ENCODE results near the gene SPART.
"Not testable (repeated sequence)": the region's sequence is repeated elsewhere in the genome, so short reads cannot be mapped to it uniquely, and the experiment has no call there.

The SPART gene

DNA sequence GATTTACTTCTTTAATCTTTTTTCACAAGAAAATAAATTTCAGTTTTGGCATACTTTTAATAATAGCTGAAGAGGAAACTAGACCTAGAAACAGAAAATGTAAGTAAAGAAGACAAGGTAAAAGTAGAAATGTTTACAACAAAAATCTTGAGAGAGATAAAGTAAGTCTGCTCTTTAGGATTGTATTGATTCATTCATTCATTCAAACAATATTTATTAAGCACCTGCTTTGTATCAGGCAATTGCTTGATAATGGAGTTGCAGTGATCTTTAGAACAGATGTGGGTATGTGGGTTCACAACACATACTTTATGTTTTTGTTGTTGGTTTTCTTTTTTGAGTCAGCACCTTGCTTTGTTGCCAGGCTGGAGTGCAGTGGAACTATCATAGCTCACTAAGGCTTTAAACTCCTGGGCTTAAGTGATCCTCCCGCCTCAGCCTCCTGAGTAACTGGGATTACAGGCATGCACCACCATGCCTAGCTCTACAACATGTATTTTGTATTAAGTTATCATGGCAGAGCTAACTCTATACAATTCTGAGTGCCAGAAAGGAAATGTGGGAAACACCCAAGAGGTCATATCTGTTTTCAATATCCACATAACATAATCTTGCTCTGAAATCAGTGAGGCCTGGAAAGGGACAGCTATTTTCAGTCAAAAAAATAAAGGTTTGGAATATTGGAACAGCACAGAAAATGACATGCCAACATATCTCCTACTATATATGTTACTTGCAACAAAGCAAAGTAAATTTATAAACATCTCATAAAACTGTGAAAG, 8.8 kb upstream of the SPART start:
- no peak for DNase-seq (ENCODE audit: low read depth, low spot score)

DNA sequence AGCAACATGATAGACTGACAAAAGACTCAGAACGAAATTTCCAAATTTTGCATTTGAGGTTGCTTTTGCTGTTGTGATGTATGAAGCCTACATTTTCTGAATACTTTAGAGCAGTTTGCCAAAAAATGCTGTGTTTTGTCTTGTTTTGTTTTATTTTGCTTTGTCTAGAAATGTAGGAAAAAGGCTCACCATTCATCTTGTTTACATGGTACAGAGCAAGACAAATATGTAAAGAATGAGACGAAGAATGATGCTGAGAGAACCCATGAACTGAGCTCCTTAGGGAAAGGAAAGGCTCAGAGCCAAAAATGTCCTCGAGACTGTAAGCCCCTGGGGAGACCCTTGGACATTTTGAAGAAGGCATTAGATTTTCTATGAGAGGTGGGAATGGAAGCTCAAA, 6.8 kb upstream of the SPART start:
- peak; percentile 61 for DNase-seq (ENCODE audit: low read depth, low spot score)

DNA sequence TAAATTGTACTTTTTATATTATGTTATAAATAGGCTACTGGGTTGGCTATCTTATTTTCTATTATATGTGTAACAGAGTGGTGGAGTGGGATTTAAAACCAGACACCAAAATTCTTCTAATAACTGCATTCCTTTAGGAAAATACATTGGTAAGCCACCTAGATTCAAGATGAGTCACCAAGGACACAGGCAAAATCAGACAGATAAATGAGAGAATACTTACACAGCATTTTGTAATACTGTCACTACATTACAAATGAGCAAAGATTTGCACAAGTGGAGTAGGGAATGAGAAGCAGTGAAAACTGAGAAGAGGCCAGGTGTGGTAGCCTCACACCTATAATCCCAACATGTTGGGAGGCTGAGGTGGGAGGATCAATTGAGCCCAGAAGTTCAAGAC, 6.2 kb upstream of the SPART start:
- peak; percentile 43 for DNase-seq (ENCODE audit: low read depth, low spot score)

DNA sequence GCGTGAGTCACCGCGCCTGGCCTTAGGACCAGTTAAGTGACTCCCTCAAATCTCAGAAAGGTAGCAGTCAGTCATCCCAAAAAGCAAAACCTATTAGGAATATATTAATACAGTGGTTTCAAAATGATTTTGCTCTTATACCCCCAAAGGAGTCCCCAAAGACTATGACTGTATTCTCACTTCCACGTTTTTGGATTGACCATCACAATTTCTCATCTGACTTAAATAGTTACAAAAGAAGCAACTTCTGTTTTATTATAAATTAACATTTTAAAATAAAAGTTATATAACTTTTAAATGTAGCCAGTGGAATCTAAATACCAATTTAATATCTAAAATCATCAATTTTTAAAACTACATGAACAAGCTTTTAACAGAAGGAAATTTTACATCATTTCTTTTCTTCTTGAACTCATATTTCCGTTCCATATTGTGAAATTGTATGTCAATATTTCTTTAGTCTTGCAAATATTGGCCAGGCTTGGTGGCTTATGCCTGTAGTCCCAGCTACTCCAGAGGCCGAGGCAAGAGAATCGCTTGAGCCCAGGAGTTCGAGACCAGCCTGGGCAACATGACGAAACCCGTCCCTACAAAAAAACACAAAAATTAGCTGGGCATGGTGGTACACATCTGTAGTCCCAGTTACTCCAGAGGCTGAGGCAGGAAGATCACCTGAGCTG, 1.5 kb upstream of the SPART start:
- no peak for DNase-seq (ENCODE audit: low read depth, low spot score)

DNA sequence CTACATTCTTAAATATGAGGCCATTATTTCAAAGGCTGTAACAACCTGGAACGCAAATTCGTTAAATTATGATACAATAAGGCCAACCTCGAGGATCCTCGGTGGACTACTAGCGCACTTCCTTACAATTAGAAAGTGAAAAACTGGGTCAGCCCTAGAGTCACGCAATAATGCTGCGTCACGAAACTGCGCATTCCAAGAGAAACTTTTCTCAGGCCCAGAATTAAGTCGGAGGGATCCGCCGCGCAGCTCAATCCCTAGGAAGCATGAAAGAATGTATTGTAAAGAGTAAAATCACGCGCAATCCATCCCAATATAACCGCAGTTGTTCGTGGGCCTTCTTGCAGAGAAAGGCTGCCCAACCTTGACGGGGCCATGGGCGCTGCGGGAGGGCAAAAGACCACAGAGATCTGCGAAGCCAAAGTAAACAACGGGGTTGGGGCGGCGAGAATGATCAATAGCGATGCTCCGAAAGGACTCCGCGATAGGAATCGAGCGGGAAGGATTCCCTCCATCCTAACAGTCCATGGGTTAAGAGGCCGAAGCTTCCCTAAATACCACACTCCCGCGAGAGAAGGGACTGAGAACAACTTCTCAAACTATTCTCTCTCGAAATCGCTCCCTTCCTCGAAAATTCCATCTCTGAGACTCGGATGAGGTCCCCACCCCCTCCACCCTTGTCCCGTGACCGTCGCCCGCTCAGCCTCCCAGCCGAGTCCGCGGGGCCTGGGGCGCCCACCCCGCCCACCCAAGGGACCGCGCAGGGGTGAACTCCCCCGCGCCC, 564 bp downstream of the SPART start:
- peak; percentile 91 for DNase-seq (ENCODE audit: low read depth, low spot score)

DNA sequence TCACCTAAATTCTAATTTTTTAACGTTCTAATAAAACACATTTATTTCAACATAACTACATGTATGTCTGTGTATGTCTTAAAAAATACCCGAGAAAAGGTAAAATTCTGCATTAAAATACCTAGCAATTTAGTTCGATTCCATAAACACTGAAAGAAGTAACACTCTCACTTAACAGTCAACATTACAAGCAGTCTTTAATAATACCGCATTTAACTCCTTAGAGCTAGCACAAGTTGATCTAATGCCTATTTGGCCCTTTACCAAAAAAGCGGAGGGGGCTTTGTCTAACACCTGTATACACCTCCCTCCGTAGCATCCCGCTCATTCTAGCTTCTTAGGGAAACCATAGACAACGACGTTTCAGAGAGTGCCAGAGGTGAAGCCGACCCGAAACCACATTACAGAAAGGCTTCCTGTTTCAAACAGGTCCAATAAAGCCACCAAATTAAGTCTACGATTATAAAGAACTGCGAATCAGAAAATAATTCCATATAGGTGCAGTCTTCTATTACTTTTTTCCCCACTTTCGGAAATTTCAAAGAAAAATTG, 1.2 kb downstream of the SPART start:
- DNase-seq (ENCODE audit: low read depth, low spot score), result peak; percentile 52

DNA sequence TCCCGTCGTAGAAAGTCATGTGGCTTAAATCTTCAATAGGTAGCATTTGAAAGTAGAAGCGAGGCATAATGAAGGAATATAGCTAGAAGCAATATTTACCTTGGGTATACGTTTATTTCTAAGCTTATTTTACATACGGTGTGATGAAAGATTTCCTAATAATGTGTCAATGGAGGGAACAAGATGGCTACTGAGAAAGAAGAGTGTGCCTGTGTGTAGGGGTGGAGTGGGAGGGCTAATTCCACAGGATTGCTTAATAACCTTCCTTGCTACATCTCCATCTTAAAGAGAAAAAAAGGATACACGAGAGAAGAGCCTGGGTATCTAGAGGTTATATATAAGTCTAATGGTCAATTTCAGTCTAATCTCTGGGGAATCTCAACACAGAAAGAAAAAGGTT, 2.0 kb downstream of the SPART start:
- DNase-seq (ENCODE audit: low read depth, low spot score), result peak; percentile 53

DNA sequence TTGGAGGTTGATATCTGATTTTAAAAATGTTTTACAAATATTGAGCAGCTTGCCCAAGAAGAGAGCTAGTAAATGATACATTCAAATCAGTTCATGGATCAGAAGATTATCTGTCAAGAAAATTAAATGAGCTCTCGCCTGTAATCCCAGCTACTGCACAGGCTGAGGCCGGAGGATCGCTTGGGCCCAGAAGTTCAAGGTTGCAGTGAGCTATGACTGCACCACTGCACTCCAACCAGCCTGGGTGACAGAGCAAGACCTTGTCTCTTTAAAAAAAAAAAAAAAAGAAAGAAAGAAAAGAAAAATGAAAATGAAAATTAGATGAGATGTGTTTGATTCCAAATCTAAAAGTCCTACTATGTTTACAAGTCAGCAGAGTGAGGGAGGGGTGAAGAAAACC, 2.4 kb downstream of the SPART start:
- DNase-seq (ENCODE audit: low read depth, low spot score), result no peak

DNA sequence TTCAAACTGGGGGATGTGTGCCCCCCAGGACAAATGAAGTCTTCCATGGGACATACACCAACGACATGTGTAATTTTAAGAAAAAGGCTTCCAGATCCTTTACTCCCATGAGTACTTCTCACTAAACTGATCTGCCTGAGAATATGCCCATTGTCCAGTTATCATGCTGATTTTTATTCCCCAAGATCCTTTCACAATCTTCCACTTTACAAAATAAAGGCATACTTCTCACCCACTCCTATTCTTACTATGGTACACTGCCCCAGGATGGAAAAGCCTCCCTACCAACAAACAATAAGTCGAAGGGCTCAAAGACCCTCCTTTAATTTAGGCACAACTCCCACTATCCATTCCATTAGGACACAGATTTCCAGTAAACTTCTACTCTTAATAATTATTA, 3.5 kb downstream of the SPART start:
- DNase-seq (ENCODE audit: low read depth, low spot score), result no peak

DNA sequence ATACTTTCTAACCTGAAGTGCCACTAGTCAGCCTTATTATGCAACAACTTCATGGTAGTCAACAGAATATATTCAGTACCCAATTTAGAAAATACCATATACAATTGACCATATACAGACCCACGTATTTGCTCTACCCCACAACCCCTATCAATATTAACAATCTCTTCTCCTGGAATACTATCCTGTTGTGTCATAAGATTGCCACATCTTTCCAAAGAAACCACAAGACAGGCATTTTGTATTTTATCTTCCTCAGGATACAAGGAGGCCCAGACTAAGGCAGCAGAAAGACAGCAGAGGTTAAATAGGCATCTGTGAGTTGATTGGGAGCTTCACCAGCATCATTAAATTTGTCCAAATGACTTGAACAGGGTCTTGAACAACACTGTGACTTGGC, 4.5 kb downstream of the SPART start:
- DNase-seq (ENCODE audit: low read depth, low spot score), result no peak

DNA sequence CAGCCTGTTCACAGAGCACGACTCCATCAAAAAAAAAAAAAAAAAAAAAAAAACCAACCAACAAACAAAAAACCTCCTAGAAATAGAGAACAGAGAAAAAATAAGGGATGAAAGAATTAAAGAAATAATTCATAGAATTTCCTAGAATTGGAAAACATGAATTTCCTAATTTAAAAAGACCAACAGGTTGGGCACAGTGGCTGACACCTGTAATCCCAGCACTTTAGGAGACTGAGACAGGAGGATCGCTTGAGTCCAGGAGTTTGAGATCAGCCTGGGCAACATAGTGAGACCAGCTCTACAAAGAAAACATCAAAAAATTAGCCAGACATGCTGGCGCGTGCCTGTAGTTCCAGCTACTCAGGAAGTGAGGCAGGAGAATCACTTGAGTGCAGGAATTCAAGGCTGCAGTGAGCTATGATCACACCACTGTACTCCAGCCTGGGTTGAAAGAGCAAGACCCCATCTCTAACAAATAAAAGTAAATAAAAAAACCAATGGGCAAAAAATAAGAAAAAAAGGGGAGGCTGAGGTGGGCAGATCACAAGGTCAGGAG, 6.5 kb downstream of the SPART start:
- no peak for DNase-seq (ENCODE audit: low read depth, low spot score)

DNA sequence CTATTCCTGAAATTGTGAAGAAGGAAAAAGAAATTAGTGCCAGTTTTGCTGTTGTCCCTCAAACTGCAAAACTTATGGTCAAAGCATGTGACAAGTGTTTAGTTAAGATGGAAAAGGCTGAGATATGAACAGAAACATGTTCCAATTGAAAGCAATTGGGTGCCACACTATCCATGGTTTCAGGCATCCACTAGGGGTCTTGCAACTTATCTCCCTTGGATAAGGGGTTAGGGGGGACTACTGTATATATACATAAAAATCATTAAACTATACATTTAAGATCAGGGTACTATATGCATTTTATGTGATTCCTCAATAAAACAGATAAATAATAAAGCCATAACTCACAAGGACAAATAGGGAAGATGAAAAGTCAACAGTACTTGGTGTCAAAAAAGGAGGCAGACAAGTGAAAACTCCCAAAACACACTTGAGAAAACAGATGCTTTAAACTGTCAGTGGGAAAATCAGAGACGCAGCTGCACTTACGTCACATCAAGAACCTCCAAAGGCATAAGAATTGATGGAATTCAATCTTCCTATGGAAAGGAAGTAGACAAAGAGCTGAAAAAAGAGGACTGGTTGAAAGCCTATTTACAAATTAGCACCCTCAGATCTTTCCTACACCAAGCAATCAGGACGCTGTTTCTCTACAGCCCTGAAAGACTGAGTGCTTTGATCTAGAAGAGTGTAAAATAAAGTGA, 8.1 kb downstream of the SPART start:
- no peak for DNase-seq (ENCODE audit: low read depth, low spot score)

DNA sequence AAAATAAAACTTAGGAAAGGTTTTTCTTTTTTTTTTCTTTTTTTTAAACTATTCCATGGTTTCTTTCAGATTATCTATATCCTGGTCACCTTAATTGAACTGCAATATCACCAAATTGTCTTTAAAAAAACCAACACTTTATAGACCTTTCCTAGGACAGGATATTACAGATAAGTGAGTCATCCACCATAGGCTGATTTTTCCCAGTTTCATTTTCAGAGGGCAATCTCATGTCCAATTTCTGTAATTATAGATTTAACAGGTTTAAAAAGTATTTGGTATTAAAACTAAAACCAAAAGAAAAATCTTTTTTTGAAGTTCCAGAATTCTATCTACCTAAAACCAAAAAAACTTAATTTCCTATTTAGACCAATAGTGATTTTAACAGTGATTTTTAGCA, 13.2 kb downstream of the SPART start:
- no peak for DNase-seq (ENCODE audit: low read depth, low spot score)

DNA sequence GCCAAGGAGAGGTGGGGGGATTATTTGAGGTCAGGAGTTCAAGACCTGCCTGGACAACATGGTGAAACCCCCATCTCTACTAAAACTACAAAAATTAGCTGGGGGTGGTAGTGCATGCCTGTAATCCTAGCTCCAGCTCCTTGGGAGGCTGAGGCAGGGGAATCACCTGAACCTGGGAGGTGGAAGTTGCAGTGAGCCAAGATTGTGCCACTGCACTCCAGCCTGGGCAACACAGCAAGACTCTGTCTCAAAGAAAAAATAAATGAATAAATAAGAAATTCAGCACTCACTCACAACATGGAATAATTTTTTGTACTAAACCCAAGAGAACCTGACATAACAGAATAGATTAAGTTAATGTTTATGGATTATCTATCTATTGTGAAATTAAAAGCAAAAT, 13.9 kb downstream of the SPART start:
- DNase-seq (ENCODE audit: low read depth, low spot score), result not testable (repeated sequence)

DNA sequence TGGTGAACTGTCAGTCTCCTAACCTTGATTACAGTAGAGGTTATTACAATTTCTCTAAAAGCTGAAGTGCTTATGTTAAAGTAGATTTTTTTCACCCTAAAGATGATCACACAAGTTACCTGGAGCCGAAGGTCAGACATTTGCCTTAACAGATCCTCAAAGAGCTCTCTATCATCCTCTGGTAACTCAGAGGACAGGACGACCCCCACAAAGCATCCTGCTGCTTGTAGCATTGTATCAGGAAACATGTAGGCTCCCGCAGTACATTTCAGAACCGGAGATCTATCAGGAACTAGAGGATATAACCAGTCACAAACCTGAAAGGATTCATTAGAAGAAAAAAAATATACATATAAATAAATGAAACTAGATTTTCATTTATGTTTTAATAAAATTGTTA, 14.9 kb downstream of the SPART start:
- no peak for DNase-seq (ENCODE audit: low read depth, low spot score)

DNA sequence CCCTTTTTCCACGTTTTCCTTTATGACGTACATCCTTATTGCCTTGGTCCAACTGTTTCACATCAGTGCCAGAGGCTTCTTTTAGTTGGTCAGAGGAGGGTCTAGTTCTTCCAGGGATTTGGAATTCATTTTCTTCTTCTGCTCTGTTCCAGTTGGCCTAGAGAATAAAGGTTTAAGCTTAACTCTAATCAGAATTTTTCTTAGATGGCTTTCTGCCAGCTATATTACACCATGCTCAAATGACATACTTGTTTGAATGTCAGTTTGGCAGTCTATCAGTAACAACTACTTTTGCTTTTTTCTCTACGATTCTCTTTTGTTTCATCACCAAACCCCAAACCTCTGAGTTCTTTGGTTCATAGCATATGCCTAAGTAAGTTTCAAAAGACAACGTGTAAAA, 16.8 kb downstream of the SPART start:
- DNase-seq (ENCODE audit: low read depth, low spot score), result peak; percentile 43

DNA sequence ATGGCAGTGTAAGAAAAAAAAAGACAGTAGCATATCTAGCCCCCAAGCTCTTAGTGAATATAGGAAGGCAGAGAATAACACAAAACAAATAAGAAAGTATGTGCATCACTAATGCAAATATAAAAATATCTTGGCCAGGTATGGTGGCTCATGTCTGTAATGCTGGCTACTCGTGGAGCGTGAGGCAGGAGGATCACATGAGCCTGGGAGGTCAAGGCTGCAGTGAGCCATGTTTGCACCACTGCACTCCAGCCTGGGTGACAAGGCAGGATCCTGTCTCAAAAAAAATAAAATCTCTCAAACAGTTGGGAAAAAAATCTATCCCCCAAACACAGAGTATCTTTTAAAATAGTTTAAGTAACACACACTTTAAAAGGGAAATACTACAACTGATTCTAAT, 17.4 kb downstream of the SPART start:
- DNase-seq (ENCODE audit: low read depth, low spot score), result no peak

DNA sequence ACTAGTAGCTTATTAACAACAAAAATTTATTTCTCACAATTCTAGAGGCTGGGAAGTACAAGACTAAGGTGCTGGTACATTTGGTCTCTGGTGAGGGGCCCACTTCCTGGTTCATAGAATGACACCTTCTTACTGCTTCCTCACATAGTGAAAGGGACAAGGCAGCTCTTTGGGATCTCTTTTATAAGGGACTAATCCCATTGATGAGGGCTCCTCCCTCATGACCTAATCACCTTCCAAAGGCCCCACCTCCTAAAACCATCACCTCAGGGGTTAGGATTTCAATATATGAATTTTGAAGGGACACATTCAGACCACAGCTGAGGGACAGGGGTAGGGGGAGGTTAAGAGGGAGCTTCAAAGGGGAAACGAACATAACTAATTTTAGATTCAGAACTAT, 20.3 kb downstream of the SPART start:
- no peak for DNase-seq (ENCODE audit: low read depth, low spot score)

DNA sequence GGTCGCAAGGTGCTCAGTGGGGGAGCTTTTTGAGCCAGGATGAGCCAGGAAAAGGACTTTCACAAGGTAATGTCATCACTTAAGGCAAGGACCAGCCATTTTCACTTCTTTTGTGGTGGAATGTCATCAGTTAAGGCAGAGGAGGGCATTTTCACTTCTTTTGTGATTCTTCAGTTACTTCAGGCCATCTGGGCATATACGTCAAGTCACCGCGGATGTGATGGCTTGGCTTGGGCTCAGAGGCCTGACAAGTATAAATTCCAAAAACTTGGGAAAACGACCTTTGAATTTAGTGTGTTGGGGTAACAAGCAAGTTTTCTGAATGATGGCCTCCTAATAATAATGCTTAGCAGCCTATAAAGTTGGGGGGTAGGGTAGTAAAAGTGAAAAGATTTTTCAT, 21.3 kb downstream of the SPART start:
- not testable (repeated sequence) for DNase-seq (ENCODE audit: low read depth, low spot score)

DNA sequence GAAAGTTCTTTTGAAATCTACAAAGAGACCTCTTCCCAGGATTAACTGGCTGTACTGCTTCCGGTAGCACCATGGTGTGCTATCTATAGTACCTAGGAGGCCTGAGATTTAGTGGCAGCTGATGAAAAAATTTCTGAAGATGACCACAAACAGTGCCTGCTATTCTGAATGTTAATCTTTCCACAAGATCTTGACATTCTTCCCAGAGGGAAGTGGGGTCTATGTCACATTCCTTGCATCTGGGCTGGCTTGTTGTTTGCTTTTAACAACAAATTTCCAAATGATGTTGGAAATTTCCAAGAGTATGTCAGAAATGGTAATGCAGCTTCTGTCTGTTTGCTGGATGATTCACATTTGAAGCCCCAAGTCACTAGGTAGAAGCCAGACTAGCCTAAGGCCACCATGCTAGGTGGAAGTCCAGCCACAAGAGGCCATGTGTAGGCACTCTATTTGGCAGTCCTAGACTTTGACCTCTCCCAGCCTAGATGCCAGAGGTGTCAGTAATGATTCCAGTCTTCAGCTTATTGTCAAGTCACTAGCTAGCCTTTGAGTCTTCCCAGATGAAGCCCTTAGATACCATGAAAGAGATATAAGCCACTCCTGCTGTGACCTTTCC, 22.1 kb downstream of the SPART start:
- DNase-seq (ENCODE audit: low read depth, low spot score), result peak; percentile 85

DNA sequence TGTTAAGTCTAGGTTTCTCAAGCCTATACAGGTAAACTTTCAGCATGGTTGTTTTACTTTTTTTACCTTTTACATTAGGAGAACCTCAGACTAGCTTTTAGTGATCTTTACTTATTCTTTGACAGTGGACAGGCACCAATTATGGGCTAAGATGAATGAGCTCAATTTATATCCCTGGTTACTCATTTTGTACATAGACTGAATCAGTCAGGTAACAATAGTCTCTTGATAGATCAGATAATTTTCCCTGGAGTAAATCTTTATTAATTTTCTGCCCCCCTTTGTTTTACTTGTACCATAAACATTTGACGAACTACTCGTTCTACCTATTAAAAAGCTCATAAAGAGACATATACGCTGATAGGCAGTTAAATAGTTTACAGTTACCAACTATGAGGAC, 22.8 kb downstream of the SPART start:
- DNase-seq (ENCODE audit: low read depth, low spot score), result no peak

All from astrocyte of the hippocampus (primary cell).